H9 (cell line): ENCODE measurements around the gene ERICH4. TPM values are rescaled to one million over a fixed set of nuclear protein-coding genes. Genes with fewer than 3 reads are reported as not detected.

ENCODE experiments used
- DNase-seq: peaks from one replicate; pipeline ENCODE4 v3.0.0-alpha.2; 2017
- H2AFZ ChIP-seq: one replicate; pipeline ENCODE4 v1.6.1; 2013; ENCODE audit warnings: mild to moderate bottlenecking, low read length, control low read depth, moderate library complexity
- H2AK5ac ChIP-seq: 2 replicates; pipeline ENCODE4 v1.6.1; 2013; ENCODE audit warnings: low read length, control low read depth, mixed read lengths; ENCODE audit not compliant: insufficient read length
- H2BK120ac ChIP-seq: one replicate; pipeline ENCODE4 v1.6.1; 2013; ENCODE audit warnings: low read depth, mild to moderate bottlenecking, low read length, control low read depth, inconsistent platforms; ENCODE audit not compliant: poor library complexity, severe bottlenecking
- H2BK12ac ChIP-seq: 2 replicates; pipeline ENCODE4 v1.6.1; 2013; ENCODE audit warnings: low read length, control low read depth, mixed read lengths, low read depth; ENCODE audit not compliant: insufficient read length
- H2BK15ac ChIP-seq: 2 replicates; pipeline ENCODE4 v1.6.1; 2013; ENCODE audit warnings: low read depth, low read length, control low read depth
- H2BK20ac ChIP-seq: one replicate; pipeline ENCODE4 v1.6.1; 2013; ENCODE audit warnings: low read depth, mild to moderate bottlenecking, low read length, control low read depth, inconsistent platforms; ENCODE audit not compliant: poor library complexity, severe bottlenecking
- H2BK5ac ChIP-seq: 2 replicates; pipeline ENCODE4 v1.6.1; 2013; ENCODE audit warnings: low read length, control low read depth, mixed read lengths; ENCODE audit not compliant: insufficient read length
- H3K14ac ChIP-seq: 2 replicates; pipeline ENCODE4 v1.6.1; 2013; ENCODE audit warnings: low read length, control low read depth; ENCODE audit not compliant: insufficient read depth
- H3K18ac ChIP-seq: 2 replicates; pipeline ENCODE4 v1.6.1; 2013; ENCODE audit warnings: low read depth, mild to moderate bottlenecking, mixed read lengths, low read length, control low read depth; ENCODE audit not compliant: insufficient read length
- H3K23ac ChIP-seq: 2 replicates; pipeline ENCODE4 v1.6.1; 2013; ENCODE audit warnings: low read length, control low read depth, mixed read lengths, low read depth; ENCODE audit not compliant: insufficient read length
- H3K23me2 ChIP-seq: 2 replicates; pipeline ENCODE4 v1.6.1; 2013; ENCODE audit warnings: low read depth, mild to moderate bottlenecking, mixed read lengths, low read length, control low read depth; ENCODE audit not compliant: insufficient read length, poor library complexity, severe bottlenecking
- H3K27ac ChIP-seq: 2 replicates; pipeline ENCODE4 v1.5.1; 2013; ENCODE audit warnings: low read length, control low read depth, mixed read lengths, low read depth; ENCODE audit not compliant: insufficient read length
- H3K27me3 ChIP-seq: 2 replicates; pipeline ENCODE4 v1.6.1; 2013; ENCODE audit warnings: low read length, control low read depth, inconsistent platforms; ENCODE audit not compliant: insufficient read depth
- H3K4ac ChIP-seq: 2 replicates; pipeline ENCODE4 v1.6.1; 2013; ENCODE audit warnings: low read depth, mild to moderate bottlenecking, control low read depth, inconsistent platforms, low read length, moderate library complexity
- H3K4me1 ChIP-seq: 2 replicates; pipeline ENCODE4 v1.6.1; 2013; ENCODE audit warnings: low read length, control low read depth, inconsistent platforms; ENCODE audit not compliant: insufficient read depth
- H3K4me2 ChIP-seq: 2 replicates; pipeline ENCODE4 v1.6.1; 2013; ENCODE audit warnings: low read length, control low read depth, mixed read lengths; ENCODE audit not compliant: insufficient read length, insufficient read depth
- H3K56ac ChIP-seq: 2 replicates; pipeline ENCODE4 v1.6.1; 2013; ENCODE audit warnings: low read depth, mild to moderate bottlenecking, mixed read lengths, low read length, control low read depth; ENCODE audit not compliant: insufficient read length
- H3K79me1 ChIP-seq: 2 replicates; pipeline ENCODE4 v1.6.1; 2013; ENCODE audit warnings: low read depth, mild to moderate bottlenecking, moderate library complexity, low read length, control low read depth, inconsistent platforms; ENCODE audit not compliant: insufficient read depth, poor library complexity, severe bottlenecking
- H3K79me2 ChIP-seq: 2 replicates; pipeline ENCODE4 v1.6.1; 2013; ENCODE audit warnings: low read length, control low read depth, inconsistent platforms; ENCODE audit not compliant: insufficient read depth
- H3K9ac ChIP-seq: 2 replicates; pipeline ENCODE4 v1.6.1; 2013; ENCODE audit warnings: low read length, control low read depth, mixed read lengths; ENCODE audit not compliant: insufficient read length; ENCODE audit errors: extremely low read depth
- H3K9me3 ChIP-seq: one replicate; pipeline ENCODE4 v1.6.1; 2013; ENCODE audit warnings: low read depth, low read length, inconsistent platforms; ENCODE audit not compliant: control insufficient read depth
- H3T11ph ChIP-seq: one replicate; pipeline ENCODE4 v1.6.1; 2013; ENCODE audit warnings: mild to moderate bottlenecking, low read length, control low read depth, inconsistent platforms
- H4K20me1 ChIP-seq: one replicate; pipeline ENCODE4 v1.6.1; 2013; ENCODE audit not compliant: control insufficient read depth, insufficient read length, insufficient read depth
- H4K5ac ChIP-seq: 2 replicates; pipeline ENCODE4 v1.6.1; 2013; ENCODE audit warnings: low read depth, mild to moderate bottlenecking, mixed read lengths, low read length, control low read depth; ENCODE audit not compliant: insufficient read length
- H4K8ac ChIP-seq: replicated peaks from 2 replicates; pipeline ENCODE4 v1.6.1; 2013; ENCODE audit warnings: low read length, control low read depth, mixed read lengths, low read depth; ENCODE audit not compliant: insufficient read length
- H4K91ac ChIP-seq: 2 replicates; pipeline ENCODE4 v1.6.1; 2013; ENCODE audit warnings: low read depth, mild to moderate bottlenecking, moderate library complexity, mixed read lengths, low read length, control low read depth; ENCODE audit not compliant: insufficient read length
- H3K27ac Mint-ChIP-seq, 3 experiments: 2 replicates in 2 of 3; 3 replicates in 1 of 3; pipeline ENCODE4 v1.8.0; 2020 to 2021; ENCODE audit warnings: mixed read lengths in 3 of 3, mild to moderate bottlenecking in 1 of 3, moderate library complexity in 1 of 3
- H3K27me3 Mint-ChIP-seq: 2 replicates; pipeline ENCODE4 v1.8.0; 2021; ENCODE audit warnings: low read depth, mild to moderate bottlenecking, moderate library complexity, mixed read lengths
- H3K36me3 Mint-ChIP-seq, 3 experiments: 2 replicates in 2 of 3; 3 replicates in 1 of 3; pipeline ENCODE4 v1.8.0; 2020 to 2021; ENCODE audit warnings: low read depth in 3 of 3, mixed read lengths in 3 of 3; ENCODE audit not compliant: insufficient read depth in 1 of 3
- H3K4me1 Mint-ChIP-seq, 2 experiments: 2 replicates each; pipeline ENCODE4 v1.8.0; 2020; ENCODE audit warnings: mixed read lengths in 2 of 2
- H3K4me3 Mint-ChIP-seq, 2 experiments: 2 replicates in 1 of 2; 3 replicates in 1 of 2; pipeline ENCODE4 v1.8.0; 2020 to 2021; ENCODE audit warnings: mild to moderate bottlenecking in 2 of 2, mixed read lengths in 2 of 2, moderate library complexity in 1 of 2
- H3K9me3 Mint-ChIP-seq, 2 experiments: 2 replicates in 1 of 2; 3 replicates in 1 of 2; pipeline ENCODE4 v1.8.0; 2020; ENCODE audit warnings: mild to moderate bottlenecking in 2 of 2, mixed read lengths in 2 of 2, moderate library complexity in 1 of 2
- CTCF ChIP-seq: fragments of 200-600 bp; sonication (generic); conservative IDR thresholded peaks from 3 replicates; pipeline ENCODE4 v1.8.0; 2021; ENCODE audit warnings: antibody characterized with exemption, mild to moderate bottlenecking
- total RNA-seq: library from RNA; stranded (reverse); gene quantifications from 2 replicates; pipeline ENCODE4 v1.2.1, GENCODE V29; 2021

ERICH4 gene
- total RNA-seq, 1 experiment from 2014 or later, result not detected

- Histone ChIP-seq H4K20me1 (no peaks in the 10 kb centered on the region), H3K18ac (no peak overlapping the region), H2BK15ac (no peak overlapping the region), H2AFZ (no peak overlapping the region), H3K4me2 (no peak overlapping the region), H3K27me3 (no peaks in the 10 kb centered on the region), H3K27ac (no peak overlapping the region), H3K14ac (no peak overlapping the region), H3K9me3 (peaks cover 43% of the 10 kb centered on the region), H2BK5ac (no peak overlapping the region), H3K9ac (no peak overlapping the region), H3K23me2 (no peaks in the 10 kb centered on the region), H3K79me1 (no peaks in the 10 kb centered on the region), H3K79me2 (no peaks in the 10 kb centered on the region), H4K5ac (no peak overlapping the region), H2BK20ac (no peak overlapping the region), H3K56ac (no peak overlapping the region), H3K23ac (no peak overlapping the region), H3T11ph (no peak overlapping the region), H3K4me1 (no peaks in the 10 kb centered on the region), H2BK120ac (no peak overlapping the region), H4K91ac (no peak overlapping the region), H3K4ac (no peak overlapping the region), H4K8ac (no peak overlapping the region), H2BK12ac (no peak overlapping the region), H2AK5ac (no peak overlapping the region)
- Mint-ChIP-seq H3K27ac (no peak overlapping the region), H3K4me1 (no peaks in the 10 kb centered on the region), H3K9me3 (peaks cover 72 to 85% of the 10 kb centered on the region in 2 experiments), H3K27me3 (peaks cover 5% of the 10 kb centered on the region; the same call in 1 of the 2 replicates), H3K36me3 (peaks cover 0 to 9% (median 5%) of the 10 kb centered on the region in 3 experiments; a peak in 6 of 7 replicates), H3K4me3 (no peak overlapping the region)
- no peak for DNase-seq
- no peak for TF ChIP-seq CTCF
Observed at GRCh38 chr19:41476583-41476982, 33.6 kb downstream of the ERICH4 start.
